Left ventricle myocardium inferior (tissue), 1 donor: ENCODE data around the gene OGDH. TPM values are rescaled to one million over a fixed set of nuclear protein-coding genes. Genes with fewer than 3 reads are reported as not detected.

ENCODE experiments used
- DNase-seq: peaks from one replicate; pipeline ENCODE4 v3.0.0-alpha.2; 2020
- H3K27ac ChIP-seq: fragments of 200-600 bp; replicated peaks from 2 replicates; pipeline ENCODE4 v1.8.0; 2021
- H3K27me3 ChIP-seq: fragments of 200-600 bp; 2 replicates; pipeline ENCODE4 v1.8.0; 2021; ENCODE audit warnings: low read depth
- H3K36me3 ChIP-seq: fragments of 200-600 bp; 2 replicates; pipeline ENCODE4 v1.8.0; 2021
- H3K4me1 ChIP-seq: fragments of 200-600 bp; 2 replicates; pipeline ENCODE4 v1.8.0; 2021
- H3K4me3 ChIP-seq: fragments of 200-600 bp; 2 replicates; pipeline ENCODE4 v1.8.0; 2021; ENCODE audit warnings: mild to moderate bottlenecking, moderate library complexity
- H3K9me3 ChIP-seq: fragments of 200-600 bp; replicated peaks from 2 replicates; pipeline ENCODE4 v1.8.0; 2021
- intact Hi-C: fragments of 100-400 bp; cut with micrococcal nuclease; formaldehyde crosslinking; loops from one replicate; pipeline ENCODE4 v1.11.0; 2022
- total RNA-seq: library from RNA; stranded (reverse); fragmentation: NEBNext Ultra II Directional; extraction: Animal tissue kit (Norgen Biotek cat#: 25700); gene quantifications from one replicate; pipeline ENCODE4 v1.2.1, GENCODE V29; 2021
- TF ChIP-seq, protein P1 (sequence below): fragments of 200-600 bp; IDR thresholded peaks from 2 replicates; pipeline ENCODE4 v1.8.0; 2021; ENCODE audit warnings: antibody characterized with exemption, mild to moderate bottlenecking, borderline replicate concordance
- donor health status: DM: no; HTN: yes; CAD: no; lungs with severe emphysema.

OGDH gene
- total RNA-seq, 1 donor from 2014 or later, result 677 TPM

DNA sequence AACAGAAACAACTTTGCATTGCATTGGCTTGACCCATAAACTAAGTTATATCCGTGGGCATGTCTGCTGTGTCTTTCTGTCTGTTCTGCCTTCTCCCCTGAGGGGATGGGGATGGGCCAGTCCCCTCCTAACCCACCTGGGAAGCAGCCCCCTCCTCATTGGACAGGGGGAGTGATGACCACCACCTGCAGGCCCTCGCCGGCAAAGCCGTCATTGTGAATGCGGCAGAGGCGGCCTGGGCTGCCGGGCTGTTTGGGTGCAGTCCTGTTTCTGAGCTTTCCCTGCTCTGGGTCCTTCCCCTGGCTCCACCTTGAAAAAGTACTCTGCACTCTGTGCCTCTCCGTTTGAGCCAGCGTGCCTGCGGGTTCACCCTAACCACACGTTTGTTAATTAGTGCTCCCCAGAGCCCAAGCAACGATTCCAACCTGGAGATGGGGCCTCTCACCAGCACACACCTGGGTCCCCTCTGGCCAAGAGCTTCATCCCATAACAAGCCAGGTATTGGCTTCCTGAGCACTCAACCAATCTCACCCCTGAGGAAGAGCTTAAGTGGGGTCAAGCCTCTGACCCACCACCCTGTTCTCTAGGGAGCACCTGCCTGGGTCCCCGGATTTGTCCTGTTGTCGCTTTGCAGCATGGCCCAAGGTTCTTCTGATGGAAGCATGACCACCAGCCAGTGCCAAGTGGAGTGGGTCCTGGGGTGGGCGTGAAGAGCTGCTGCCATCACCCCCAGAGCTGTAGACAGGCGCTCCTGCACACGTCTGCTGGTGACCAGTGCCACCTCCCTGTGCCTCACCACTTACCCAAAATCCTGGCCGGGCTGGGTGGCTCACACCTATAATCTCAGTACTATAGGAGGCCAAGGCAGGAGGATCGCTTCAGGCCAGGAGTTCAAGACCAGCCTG is 102.8 kb downstream of the OGDH start:
- Histone ChIP-seq H3K4me3 (no peak overlapping the region), H3K4me1 (peaks cover 27% of the 10 kb centered on the region), H3K9me3 (no peaks in the 10 kb centered on the region), H3K27ac (no peak overlapping the region), H3K27me3 (no peaks in the 10 kb centered on the region), H3K36me3 (peaks cover 51% of the 10 kb centered on the region)
- intact Hi-C loops, result no loop called here
- DNase-seq, result no peak
- TF ChIP-seq, protein P1, sequence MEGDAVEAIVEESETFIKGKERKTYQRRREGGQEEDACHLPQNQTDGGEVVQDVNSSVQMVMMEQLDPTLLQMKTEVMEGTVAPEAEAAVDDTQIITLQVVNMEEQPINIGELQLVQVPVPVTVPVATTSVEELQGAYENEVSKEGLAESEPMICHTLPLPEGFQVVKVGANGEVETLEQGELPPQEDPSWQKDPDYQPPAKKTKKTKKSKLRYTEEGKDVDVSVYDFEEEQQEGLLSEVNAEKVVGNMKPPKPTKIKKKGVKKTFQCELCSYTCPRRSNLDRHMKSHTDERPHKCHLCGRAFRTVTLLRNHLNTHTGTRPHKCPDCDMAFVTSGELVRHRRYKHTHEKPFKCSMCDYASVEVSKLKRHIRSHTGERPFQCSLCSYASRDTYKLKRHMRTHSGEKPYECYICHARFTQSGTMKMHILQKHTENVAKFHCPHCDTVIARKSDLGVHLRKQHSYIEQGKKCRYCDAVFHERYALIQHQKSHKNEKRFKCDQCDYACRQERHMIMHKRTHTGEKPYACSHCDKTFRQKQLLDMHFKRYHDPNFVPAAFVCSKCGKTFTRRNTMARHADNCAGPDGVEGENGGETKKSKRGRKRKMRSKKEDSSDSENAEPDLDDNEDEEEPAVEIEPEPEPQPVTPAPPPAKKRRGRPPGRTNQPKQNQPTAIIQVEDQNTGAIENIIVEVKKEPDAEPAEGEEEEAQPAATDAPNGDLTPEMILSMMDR, result no peak

DNA sequence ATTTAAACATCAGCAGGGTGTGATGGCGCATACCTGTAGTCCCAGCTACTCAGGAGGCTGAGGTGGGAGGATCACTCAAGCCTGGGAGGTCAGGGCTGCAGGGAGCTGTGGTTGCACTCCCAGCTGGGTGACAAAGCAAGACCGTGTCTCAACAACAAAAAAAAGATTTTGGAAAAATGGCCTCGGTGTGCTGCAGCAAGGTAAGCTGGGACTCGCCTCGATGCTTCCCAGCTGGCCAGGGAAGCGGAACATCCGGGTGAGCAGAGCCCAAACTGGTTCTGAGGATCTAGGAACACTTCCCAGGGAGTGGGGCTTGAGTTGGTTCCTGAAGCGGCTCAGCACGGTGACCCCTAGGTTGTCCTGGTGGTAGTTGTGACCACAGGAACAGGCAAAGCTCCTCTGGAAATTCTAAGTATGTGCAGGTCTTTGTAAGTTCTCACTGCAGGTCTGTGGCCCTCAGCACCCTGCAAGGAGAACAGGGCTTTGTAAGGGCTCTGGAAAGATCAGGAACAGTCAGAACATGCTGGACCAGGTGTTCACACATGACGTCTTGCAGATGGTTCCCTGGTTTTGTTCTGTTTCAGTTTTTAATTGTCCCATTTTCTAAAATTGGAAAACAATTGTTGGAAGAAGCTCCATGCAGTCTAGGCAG is 103.6 kb downstream of the OGDH start:
- intact Hi-C loops, result no loop called here
- no peak overlapping the region for H3K4me3 ChIP-seq

DNA sequence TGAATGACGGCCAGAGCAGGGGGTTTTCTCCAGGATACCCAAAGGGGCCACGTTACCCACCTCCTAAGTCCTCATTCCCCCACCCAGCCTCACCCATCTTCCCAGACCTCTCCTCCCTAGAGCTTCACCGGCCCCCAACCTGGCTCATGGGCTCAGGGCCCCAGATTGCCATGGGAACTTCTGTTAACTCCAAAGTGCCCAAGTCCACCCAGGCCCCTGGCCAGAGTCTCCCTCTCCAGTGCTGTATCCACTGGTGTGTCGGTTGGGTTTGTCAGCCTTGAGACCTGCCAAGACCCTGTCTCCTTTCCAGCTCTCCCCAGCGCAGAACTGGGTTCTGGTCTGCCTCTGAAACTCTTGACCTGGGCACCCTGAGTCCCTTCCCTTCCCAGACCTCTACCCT is 105.1 kb downstream of the OGDH start:
- Histone ChIP-seq H3K27me3 (no peaks in the 10 kb centered on the region), H3K9me3 (no peaks in the 10 kb centered on the region), H3K4me3 (no peak overlapping the region), H3K27ac (peak overlapping the region; percentile 59), H3K4me1 (peaks cover 37% of the 10 kb centered on the region), H3K36me3 (peaks cover 34% of the 10 kb centered on the region)
- intact Hi-C loops, result no loop called here
- TF ChIP-seq, protein P1, result no peak
- DNase-seq, result no peak

More for the DNA sequence above, 103.6 kb downstream of the OGDH start:
- DNase-seq, result no peak
- H3K27ac ChIP-seq, result peak overlapping the region; percentile 7
- no peaks in the 10 kb centered on the region for H3K27me3 ChIP-seq
- TF ChIP-seq, protein P1, result no peak
- peaks cover 45% of the 10 kb centered on the region for H3K36me3 ChIP-seq
- no peaks in the 10 kb centered on the region for H3K9me3 ChIP-seq
- H3K4me1 ChIP-seq, result peaks cover 34% of the 10 kb centered on the region

DNA sequence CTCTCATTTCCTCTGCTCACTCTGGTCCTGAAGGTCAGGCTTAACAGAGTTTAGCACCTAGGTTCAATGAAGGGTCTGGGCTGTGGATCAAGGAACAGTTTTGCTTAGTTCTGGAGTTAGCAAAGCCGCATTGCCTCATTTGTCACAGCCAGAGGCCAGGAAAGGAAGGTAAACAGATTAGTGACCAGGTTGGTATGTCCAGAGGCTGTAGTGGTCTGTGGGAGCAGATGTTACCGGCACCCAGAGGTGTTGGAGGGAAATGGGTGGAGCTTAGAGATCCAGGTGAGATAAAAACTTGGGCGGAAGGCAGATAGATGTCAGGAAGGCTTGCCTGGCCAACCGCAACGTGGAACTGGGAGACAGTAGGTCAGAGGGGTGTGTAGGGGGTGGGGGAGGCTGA is 105.6 kb downstream of the OGDH start:
- Histone ChIP-seq H3K4me1 (peaks cover 39% of the 10 kb centered on the region), H3K9me3 (no peaks in the 10 kb centered on the region), H3K36me3 (peaks cover 30% of the 10 kb centered on the region), H3K27ac (peak overlapping the region; percentile 59), H3K27me3 (no peaks in the 10 kb centered on the region), H3K4me3 (no peak overlapping the region)
- DNase-seq, result no peak
- intact Hi-C loops, result no loop called here
- TF ChIP-seq, protein P1, result no peak

DNA sequence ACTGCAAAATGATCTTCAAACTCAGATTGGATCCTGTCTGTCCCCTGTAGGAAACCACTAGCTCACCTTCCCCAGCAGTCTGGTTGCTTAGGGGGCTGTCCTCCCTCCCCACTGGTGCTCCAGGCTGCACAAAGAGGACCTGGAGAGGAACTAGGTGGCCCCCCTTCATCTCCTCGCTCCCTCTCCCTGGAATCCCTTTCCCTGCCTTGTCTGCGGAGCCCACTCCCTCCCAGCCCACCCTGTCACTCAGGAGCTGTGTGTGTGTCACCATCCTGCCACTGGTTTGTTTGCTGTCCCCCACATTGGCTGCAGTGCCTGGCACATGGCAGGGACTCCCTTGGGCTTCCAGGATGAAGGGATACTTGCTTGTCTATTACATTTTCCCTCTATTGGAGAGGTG is 106.7 kb downstream of the OGDH start:
- H3K9me3 ChIP-seq, result no peaks in the 10 kb centered on the region
- TF ChIP-seq, protein P1, result no peak
- peaks cover 39% of the 10 kb centered on the region for H3K4me1 ChIP-seq
- H3K27me3 ChIP-seq, result no peaks in the 10 kb centered on the region
- peak overlapping the region; percentile 25 for H3K27ac ChIP-seq
- intact Hi-C loops, result no loop called here
- H3K4me3 ChIP-seq, result no peak overlapping the region
- no peak for DNase-seq
- peaks cover 19% of the 10 kb centered on the region for H3K36me3 ChIP-seq
